ENCODE measurements around the gene SELENOM. TPM values are rescaled to one million over a fixed set of nuclear protein-coding genes. Genes with fewer than 3 reads are reported as not detected.
A peak's percentile ranks its signal among the peaks of the same experiment; 100 is the strongest.

The SELENOM gene
- total and polyA plus RNA-seq, 2 donors from 2014 or later: 154 to 291 TPM

- Histone ChIP-seq H3K27me3 (ENCODE audit: control insufficient read depth, insufficient read depth, low read length) (no peaks in the 10 kb centered on the region), H3K36me3 (ENCODE audit: control insufficient read depth in 2 of 3, insufficient read depth in 3 of 3, low read length in 3 of 3) (peaks cover 0 to 12% (median 6%) of the 10 kb centered on the region in 3 donors), H3K27ac (ENCODE audit: low read depth in 2 of 2, low read length in 2 of 2) (no peak overlapping the region), H3K4me1 (ENCODE audit: control insufficient read depth in 2 of 3, insufficient read depth in 2 of 3, low read depth in 1 of 3, low read length in 3 of 3) (peaks cover 0 to 15% (median 0%) of the 10 kb centered on the region in 3 donors), H3K9ac (ENCODE audit: low read length in 3 of 3) (no peak overlapping the region), H3K9me3 (ENCODE audit: control insufficient read depth in 2 of 3, insufficient read depth in 1 of 3, low read length in 3 of 3) (no peaks in the 10 kb centered on the region), H3K4me3 (ENCODE audit: low read length in 3 of 3) (no peak overlapping the region)
- DNase-seq: peak in 4 of 5 donors; percentile 70 to 81 (median 72)
- TF ChIP-seq, protein P1, sequence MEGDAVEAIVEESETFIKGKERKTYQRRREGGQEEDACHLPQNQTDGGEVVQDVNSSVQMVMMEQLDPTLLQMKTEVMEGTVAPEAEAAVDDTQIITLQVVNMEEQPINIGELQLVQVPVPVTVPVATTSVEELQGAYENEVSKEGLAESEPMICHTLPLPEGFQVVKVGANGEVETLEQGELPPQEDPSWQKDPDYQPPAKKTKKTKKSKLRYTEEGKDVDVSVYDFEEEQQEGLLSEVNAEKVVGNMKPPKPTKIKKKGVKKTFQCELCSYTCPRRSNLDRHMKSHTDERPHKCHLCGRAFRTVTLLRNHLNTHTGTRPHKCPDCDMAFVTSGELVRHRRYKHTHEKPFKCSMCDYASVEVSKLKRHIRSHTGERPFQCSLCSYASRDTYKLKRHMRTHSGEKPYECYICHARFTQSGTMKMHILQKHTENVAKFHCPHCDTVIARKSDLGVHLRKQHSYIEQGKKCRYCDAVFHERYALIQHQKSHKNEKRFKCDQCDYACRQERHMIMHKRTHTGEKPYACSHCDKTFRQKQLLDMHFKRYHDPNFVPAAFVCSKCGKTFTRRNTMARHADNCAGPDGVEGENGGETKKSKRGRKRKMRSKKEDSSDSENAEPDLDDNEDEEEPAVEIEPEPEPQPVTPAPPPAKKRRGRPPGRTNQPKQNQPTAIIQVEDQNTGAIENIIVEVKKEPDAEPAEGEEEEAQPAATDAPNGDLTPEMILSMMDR (IDR thresholded peaks at IDR 0.05; ENCODE audit: borderline replicate concordance, extremely low read depth, insufficient read depth): no peak
- no peak for FAIRE-seq
- intact Hi-C loops (cut with DNase I): no loop called here
Observed at GRCh38 chr22:31104869-31105268, 2.5 kb downstream of the SELENOM start.

- no peaks in the 10 kb centered on the region for H3K9me3 ChIP-seq (ENCODE audit: control insufficient read depth in 2 of 3, insufficient read depth in 1 of 3, low read length in 3 of 3)
- no peak overlapping the region for H3K4me3 ChIP-seq (ENCODE audit: low read length in 3 of 3)
- no peak overlapping the region for H3K27ac ChIP-seq (ENCODE audit: low read depth in 2 of 2, low read length in 2 of 2)
- TF ChIP-seq, protein P1 (IDR thresholded peaks at IDR 0.05; ENCODE audit: borderline replicate concordance, extremely low read depth, insufficient read depth): no peak
- no peaks in the 10 kb centered on the region for H3K27me3 ChIP-seq (ENCODE audit: control insufficient read depth, insufficient read depth, low read length)
- H3K9ac ChIP-seq (ENCODE audit: low read length in 3 of 3): no peak overlapping the region
- DNase-seq (peak in 3 of 5 donors; percentile 36 to 82 (median 48)), FAIRE-seq (no peak)
- intact Hi-C loops (cut with DNase I): no loop called here
- H3K4me1 ChIP-seq (ENCODE audit: control insufficient read depth in 2 of 3, insufficient read depth in 2 of 3, low read depth in 1 of 3, low read length in 3 of 3): peaks cover 0 to 15% (median 0%) of the 10 kb centered on the region in 3 donors
- H3K36me3 ChIP-seq (ENCODE audit: control insufficient read depth in 2 of 3, insufficient read depth in 3 of 3, low read length in 3 of 3): peaks cover 0 to 20% (median 10%) of the 10 kb centered on the region in 3 donors
Observed at GRCh38 chr22:31103899-31104694, 3.3 kb downstream of the SELENOM start.

- Histone ChIP-seq H3K27ac (ENCODE audit: low read depth in 2 of 2, low read length in 2 of 2) (no peak overlapping the region), H3K36me3 (ENCODE audit: control insufficient read depth in 2 of 3, insufficient read depth in 3 of 3, low read length in 3 of 3) (peaks cover 0 to 21% (median 12%) of the 10 kb centered on the region in 3 donors), H3K9ac (ENCODE audit: low read length in 3 of 3) (no peak overlapping the region), H3K27me3 (ENCODE audit: control insufficient read depth, insufficient read depth, low read length) (no peaks in the 10 kb centered on the region), H3K9me3 (ENCODE audit: control insufficient read depth in 2 of 3, insufficient read depth in 1 of 3, low read length in 3 of 3) (no peaks in the 10 kb centered on the region), H3K4me1 (ENCODE audit: control insufficient read depth in 2 of 3, insufficient read depth in 2 of 3, low read depth in 1 of 3, low read length in 3 of 3) (peaks cover 0 to 15% (median 0%) of the 10 kb centered on the region in 3 donors), H3K4me3 (ENCODE audit: low read length in 3 of 3) (no peak overlapping the region)
- intact Hi-C loops (cut with DNase I): no loop called here
- FAIRE-seq (no peak), DNase-seq (no peak)
- TF ChIP-seq, protein P1 (IDR thresholded peaks at IDR 0.05; ENCODE audit: borderline replicate concordance, extremely low read depth, insufficient read depth): no peak
Observed at GRCh38 chr22:31103111-31103510, 4.3 kb downstream of the SELENOM start.

All from kidney (tissue), 14 donors.